Neural cell (in vitro differentiated cells): ENCODE measurements around the gene P4HTM. TPM values are rescaled to one million over a fixed set of nuclear protein-coding genes. Genes with fewer than 3 reads are reported as not detected.

Source experiments
- H2AFZ ChIP-seq: fragments of 200-600, 300-800 bp; sonication (generic), shearing (Covaris generic); 2 replicates; pipeline ENCODE4 v1.6.0; 2014; ENCODE audit warnings: low read depth, mild to moderate bottlenecking, antibody characterized with exemption, low read length, moderate library complexity
- H3F3A ChIP-seq: fragments of 200-600 bp; shearing (Covaris generic); 2 replicates; pipeline ENCODE4 v1.6.1; 2016; ENCODE audit warnings: mild to moderate bottlenecking, moderate library complexity, mixed read lengths, antibody characterized with exemption, low read length; ENCODE audit not compliant: insufficient read depth, poor library complexity, severe bottlenecking
- H3K27ac ChIP-seq: fragments of 200-600, 300-800 bp; sonication (generic), shearing (Covaris generic); 2 replicates; pipeline ENCODE4 v1.5.1; 2014; ENCODE audit warnings: mild to moderate bottlenecking, low read length, moderate library complexity
- H3K27me3 ChIP-seq: fragments of 300-800, 200-600 bp; sonication (generic), shearing (Covaris generic); 2 replicates; pipeline ENCODE4 v1.6.0; 2014; ENCODE audit warnings: mild to moderate bottlenecking, low read depth, low read length, moderate library complexity; ENCODE audit not compliant: insufficient read depth
- H3K36me3 ChIP-seq: fragments of 300-800, 200-600 bp; sonication (generic), shearing (Covaris generic); 2 replicates; pipeline ENCODE4 v1.5.1; 2014; ENCODE audit warnings: mild to moderate bottlenecking, antibody characterized with exemption, low read length, moderate library complexity; ENCODE audit not compliant: insufficient read depth
- H3K4me2 ChIP-seq: fragments of 300-800, 200-600 bp; sonication (generic), shearing (Covaris generic); 2 replicates; pipeline ENCODE4 v1.6.0; 2014; ENCODE audit warnings: mild to moderate bottlenecking, low read length
- H3K4me3 ChIP-seq: fragments of 300-800, 200-600 bp; sonication (generic), shearing (Covaris generic); 2 replicates; pipeline ENCODE4 v1.5.1; 2014; ENCODE audit warnings: mild to moderate bottlenecking, low read length, moderate library complexity
- H3K79me2 ChIP-seq: fragments of 200-600 bp; shearing (Covaris generic); replicated peaks from 2 replicates; pipeline ENCODE4 v1.6.0; 2014; ENCODE audit warnings: mild to moderate bottlenecking, low read length, moderate library complexity; ENCODE audit not compliant: insufficient read depth
- H3K9ac ChIP-seq: fragments of 300-800, 200-600 bp; sonication (generic), shearing (Covaris generic); 2 replicates; pipeline ENCODE4 v1.6.1; 2016; ENCODE audit warnings: mild to moderate bottlenecking, low read length, mixed read lengths
- H3K9me2 ChIP-seq: fragments of 200-600 bp; shearing (Covaris generic); 2 replicates; pipeline ENCODE4 v1.6.1; 2016; ENCODE audit warnings: mild to moderate bottlenecking, low read length, mixed read lengths; ENCODE audit not compliant: insufficient read depth
- H3K9me3 ChIP-seq: fragments of 200-600, 300-800 bp; sonication (generic), shearing (Covaris generic); 2 replicates; pipeline ENCODE4 v1.6.1; 2016; ENCODE audit warnings: mild to moderate bottlenecking, mixed run types, low read length, moderate library complexity, mixed read lengths
- H4K20me1 ChIP-seq: fragments of 200-600 bp; shearing (Covaris generic); 2 replicates; pipeline ENCODE4 v1.6.1; 2016; ENCODE audit warnings: mild to moderate bottlenecking, mixed run types; ENCODE audit not compliant: insufficient read depth
- CTCF ChIP-seq: fragments of 450-650 bp; IDR thresholded peaks from 2 replicates; pipeline ENCODE4 v1.5.1; 2014; ENCODE audit warnings: antibody characterized with exemption, mild to moderate bottlenecking, moderate library complexity; ENCODE audit not compliant: poor library complexity, severe bottlenecking
- EP300 ChIP-seq: fragments of 450-650 bp; conservative IDR thresholded peaks from 2 replicates; pipeline ENCODE4 v1.6.1; 2014; ENCODE audit warnings: antibody characterized with exemption, mild to moderate bottlenecking, moderate library complexity; ENCODE audit not compliant: poor library complexity, severe bottlenecking
- EZH2 ChIP-seq: fragments of 200-600, 300-800 bp; shearing (Covaris generic), sonication (generic); IDR thresholded peaks from 2 replicates; pipeline ENCODE4 v1.6.1; 2014; ENCODE audit warnings: antibody characterized with exemption, low read length, borderline replicate concordance, mild to moderate bottlenecking; ENCODE audit not compliant: insufficient read depth, poor library complexity, severe bottlenecking
- MXI1 ChIP-seq: fragments of 450-650 bp; conservative IDR thresholded peaks from 2 replicates; pipeline ENCODE4 v1.6.1; 2014; ENCODE audit warnings: antibody characterized with exemption, mild to moderate bottlenecking; ENCODE audit not compliant: poor library complexity, severe bottlenecking
- POLR2AphosphoS5 ChIP-seq: IDR thresholded peaks from 2 replicates; pipeline ENCODE4 v1.6.1; 2012
- RAD21 ChIP-seq: fragments of 450-650 bp; conservative IDR thresholded peaks from 2 replicates; pipeline ENCODE4 v1.6.1; 2014; ENCODE audit warnings: antibody characterized with exemption, mild to moderate bottlenecking, moderate library complexity
- REST ChIP-seq: IDR thresholded peaks from 2 replicates; pipeline ENCODE4 v1.6.1; 2012; ENCODE audit warnings: borderline replicate concordance
- SMC3 ChIP-seq: fragments of 450-650 bp; conservative IDR thresholded peaks from 2 replicates; pipeline ENCODE4 v1.6.1; 2014; ENCODE audit warnings: antibody characterized with exemption, mild to moderate bottlenecking, moderate library complexity; ENCODE audit not compliant: poor library complexity
- TAF1 ChIP-seq: IDR thresholded peaks from 2 replicates; pipeline ENCODE4 v1.6.1; 2012; ENCODE audit warnings: low read depth
- polyA plus RNA-seq: library from polyadenylated mRNA; depleted of rRNA; stranded (reverse); fragments of >200 nt; gene quantifications from 2 replicates; pipeline ENCODE4 v1.2.3, GENCODE V29; 2014

Gene P4HTM
- polyA plus RNA-seq, 1 donor from 2014 or later: 97.3 TPM

GRCh38 chr3:49020330-49021212 is 30.5 kb downstream of the P4HTM start:
- no peak for TF ChIP-seq EZH2
- no peak for TF ChIP-seq TAF1
- TF ChIP-seq SMC3: no peak
- TF ChIP-seq RAD21: no peak
- no peak for TF ChIP-seq MXI1
- TF ChIP-seq EP300: no peak
- no peak for TF ChIP-seq CTCF
- Histone ChIP-seq H3K9ac (peak overlapping the region; percentile 97), H3K4me2 (peak overlapping the region; percentile 94), H3K79me2 (peaks cover 18% of the 10 kb centered on the region), H3K9me3 (no peaks in the 10 kb centered on the region), H4K20me1 (no peaks in the 10 kb centered on the region), H3K36me3 (no peaks in the 10 kb centered on the region), H2AFZ (peak overlapping the region; percentile 37), H3K9me2 (no peaks in the 10 kb centered on the region), H3F3A (no peaks in the 10 kb centered on the region), H3K27ac (peak overlapping the region; percentile 94), H3K4me3 (peak overlapping the region; percentile 100), H3K27me3 (no peaks in the 10 kb centered on the region)

GRCh38 chr3:49021213-49021812 is 31.3 kb downstream of the P4HTM start:
- Histone ChIP-seq H3K36me3 (no peaks in the 10 kb centered on the region), H3K4me3 (peak overlapping the region; percentile 100), H3K27ac (peak overlapping the region; percentile 94), H3K79me2 (peaks cover 18% of the 10 kb centered on the region), H4K20me1 (no peaks in the 10 kb centered on the region), H3K9me3 (no peaks in the 10 kb centered on the region), H3K4me2 (peak overlapping the region; percentile 94), H2AFZ (peak overlapping the region; percentile 94), H3K27me3 (no peaks in the 10 kb centered on the region), H3K9ac (peak overlapping the region; percentile 97), H3F3A (no peaks in the 10 kb centered on the region), H3K9me2 (no peaks in the 10 kb centered on the region)
- TF ChIP-seq EP300: no peak
- TF ChIP-seq TAF1: peak; percentile 80
- TF ChIP-seq MXI1: peak; percentile 67
- TF ChIP-seq SMC3: no peak
- TF ChIP-seq CTCF: no peak
- TF ChIP-seq RAD21: no peak
- TF ChIP-seq POLR2AphosphoS5: peak; percentile 99
- peak; percentile 71 for TF ChIP-seq REST
- TF ChIP-seq EZH2: no peak
